ENCODE results near the gene LCN12.

LCN12 gene

GRCh38 chr9:136935651-136936050 lies 16.4 kb upstream of the LCN12 start:
- H3K9me2 ChIP-seq (replicated peaks; ENCODE audit: control insufficient read depth, low read length) = no peaks in the 10 kb centered on the region
- H3F3A ChIP-seq (ENCODE audit: control insufficient read depth, insufficient read depth) = peaks cover 17% of the 10 kb centered on the region
- no peaks in the 10 kb centered on the region for H3K27me3 ChIP-seq (ENCODE audit: control insufficient read depth, low read length)
- H3K9me3 ChIP-seq (ENCODE audit: control insufficient read depth, insufficient read depth, low read length) = no peaks in the 10 kb centered on the region
- H3K79me2 ChIP-seq (ENCODE audit: control insufficient read depth, low read length) = peaks cover 5% of the 10 kb centered on the region; the same call in 1 of the 2 replicates
- H3K4me3 ChIP-seq (ENCODE audit: low read length) = no peak overlapping the region
- no peak for TF ChIP-seq EZH2phosphoT487 (IDR thresholded peaks at IDR 0.05; ENCODE audit: borderline replicate concordance, low read length)
- TF ChIP-seq CTCF (IDR thresholded peaks at IDR 0.05; ENCODE audit: low read depth, low read length, poor library complexity, severe bottlenecking) = no peak
- H3K36me3 ChIP-seq (ENCODE audit: control insufficient read depth, low read length) = peaks cover 36% of the 10 kb centered on the region
- H3K4me1 ChIP-seq (ENCODE audit: control insufficient read depth, low read length) = no peaks in the 10 kb centered on the region
- H3K4me2 ChIP-seq (ENCODE audit: low read length) = no peak overlapping the region
- no peak overlapping the region for H3K27ac ChIP-seq (ENCODE audit: low read depth, low read length)
- H4K20me1 ChIP-seq (ENCODE audit: control insufficient read depth, insufficient read depth, low read depth, low read length) = no peaks in the 10 kb centered on the region

- H3K27me3 ChIP-seq (ENCODE audit: control insufficient read depth, low read length) = no peaks in the 10 kb centered on the region
- H3K4me1 ChIP-seq (ENCODE audit: control insufficient read depth, low read length) = no peaks in the 10 kb centered on the region
- H4K20me1 ChIP-seq (ENCODE audit: control insufficient read depth, insufficient read depth, low read depth, low read length) = no peaks in the 10 kb centered on the region
- TF ChIP-seq EZH2phosphoT487 (IDR thresholded peaks at IDR 0.05; ENCODE audit: borderline replicate concordance, low read length) (no peak), CTCF (IDR thresholded peaks at IDR 0.05; ENCODE audit: low read depth, low read length, poor library complexity, severe bottlenecking) (no peak)
- peaks cover 42% of the 10 kb centered on the region for H3K36me3 ChIP-seq (ENCODE audit: control insufficient read depth, low read length)
- peaks cover 9% of the 10 kb centered on the region; the same call in 1 of the 2 replicates for H3K79me2 ChIP-seq (ENCODE audit: control insufficient read depth, low read length)
- no peak overlapping the region for H3K4me2 ChIP-seq (ENCODE audit: low read length)
- no peaks in the 10 kb centered on the region for H3K9me3 ChIP-seq (ENCODE audit: control insufficient read depth, insufficient read depth, low read length)
- H3K9me2 ChIP-seq (replicated peaks; ENCODE audit: control insufficient read depth, low read length) = no peaks in the 10 kb centered on the region
- no peak overlapping the region for H3K27ac ChIP-seq (ENCODE audit: low read depth, low read length)
- H3K4me3 ChIP-seq (ENCODE audit: low read length) = no peak overlapping the region
- H3F3A ChIP-seq (ENCODE audit: control insufficient read depth, insufficient read depth) = peaks cover 17% of the 10 kb centered on the region
Measured at GRCh38 chr9:136936645-136937170, 15.4 kb upstream of the LCN12 start.

- H4K20me1 ChIP-seq (ENCODE audit: control insufficient read depth, insufficient read depth, low read depth, low read length) = 0 out of 2 replicates have a peak, but pooled peaks cover 3% of the 10 kb centered on the region
- no peak for TF ChIP-seq CTCF (IDR thresholded peaks at IDR 0.05; ENCODE audit: low read depth, low read length, poor library complexity, severe bottlenecking)
- TF ChIP-seq EZH2phosphoT487 (IDR thresholded peaks at IDR 0.05; ENCODE audit: borderline replicate concordance, low read length) = no peak
- no peaks in the 10 kb centered on the region for H3K9me3 ChIP-seq (ENCODE audit: control insufficient read depth, insufficient read depth, low read length)
- no peaks in the 10 kb centered on the region for H3K4me1 ChIP-seq (ENCODE audit: control insufficient read depth, low read length)
- H3K27ac ChIP-seq (ENCODE audit: low read depth, low read length) = no peak overlapping the region
- peaks cover 14% of the 10 kb centered on the region for H3K79me2 ChIP-seq (ENCODE audit: control insufficient read depth, low read length)
- peaks cover 17% of the 10 kb centered on the region for H3F3A ChIP-seq (ENCODE audit: control insufficient read depth, insufficient read depth)
- no peak overlapping the region for H3K4me2 ChIP-seq (ENCODE audit: low read length)
- H3K4me3 ChIP-seq (ENCODE audit: low read length) = no peak overlapping the region
- peaks cover 49% of the 10 kb centered on the region for H3K36me3 ChIP-seq (ENCODE audit: control insufficient read depth, low read length)
- H3K9me2 ChIP-seq (replicated peaks; ENCODE audit: control insufficient read depth, low read length) = no peaks in the 10 kb centered on the region
- no peaks in the 10 kb centered on the region for H3K27me3 ChIP-seq (ENCODE audit: control insufficient read depth, low read length)
Measured at GRCh38 chr9:136937186-136938001, 14.7 kb upstream of the LCN12 start.

Data from DOHH2 (cell line).